HG02798 (cell line): ENCODE results near the gene P2RY1.

Source experiments
- ATAC-seq: cut with Tn5 transposase; IDR thresholded peaks from one replicate; pipeline ENCODE4 v1.9.1; 2021; ENCODE audit warnings: mild to moderate bottlenecking; ENCODE audit not compliant: unreplicated experiment, poor library complexity

The P2RY1 gene, protein sequence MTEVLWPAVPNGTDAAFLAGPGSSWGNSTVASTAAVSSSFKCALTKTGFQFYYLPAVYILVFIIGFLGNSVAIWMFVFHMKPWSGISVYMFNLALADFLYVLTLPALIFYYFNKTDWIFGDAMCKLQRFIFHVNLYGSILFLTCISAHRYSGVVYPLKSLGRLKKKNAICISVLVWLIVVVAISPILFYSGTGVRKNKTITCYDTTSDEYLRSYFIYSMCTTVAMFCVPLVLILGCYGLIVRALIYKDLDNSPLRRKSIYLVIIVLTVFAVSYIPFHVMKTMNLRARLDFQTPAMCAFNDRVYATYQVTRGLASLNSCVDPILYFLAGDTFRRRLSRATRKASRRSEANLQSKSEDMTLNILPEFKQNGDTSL

DNA sequence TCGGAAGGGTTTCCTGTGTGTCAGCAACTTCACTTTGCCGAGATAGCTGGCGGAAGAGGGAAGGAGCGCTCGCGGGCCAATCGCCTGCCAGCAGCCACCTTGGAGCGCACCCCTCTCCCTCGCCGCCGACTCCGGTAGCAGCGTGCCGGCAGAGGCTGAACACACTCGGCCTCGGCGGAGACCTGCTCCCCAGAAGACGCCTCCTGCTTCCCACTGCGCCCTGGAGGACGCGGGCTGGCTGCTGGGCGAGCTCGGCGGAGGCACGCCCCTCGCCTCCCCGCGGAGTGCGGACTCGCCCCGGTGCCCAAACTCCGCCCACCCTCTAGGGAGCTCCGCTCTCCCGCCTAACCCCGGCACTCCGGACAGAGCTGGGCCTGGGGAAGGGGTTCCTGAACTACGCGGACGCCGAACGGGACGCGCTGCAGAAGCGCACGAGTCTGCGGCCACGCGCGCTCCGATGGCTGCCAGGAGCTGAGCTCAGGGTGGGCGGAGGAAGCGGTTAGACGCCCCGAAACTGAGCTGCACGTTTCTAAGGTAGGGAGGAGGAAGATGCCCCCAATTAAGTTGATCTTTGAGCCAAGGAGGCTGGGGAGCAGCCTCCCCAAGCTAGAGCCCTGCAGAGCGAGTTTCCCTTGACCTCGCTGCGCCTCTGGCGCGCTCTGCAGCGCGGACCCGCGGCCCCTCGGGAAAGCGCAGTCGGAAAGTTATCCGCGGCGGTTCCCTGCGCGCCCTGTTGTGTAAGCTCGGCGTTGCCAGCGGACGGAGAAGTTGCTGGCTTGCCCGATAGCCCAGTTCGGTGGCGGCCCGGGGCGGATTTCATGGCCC lies at the start of gene P2RY1:
TSS of gene P2RY1 (plus strand) at position 356 of the 825 bp plus-strand sequence. CDS start 652 bp downstream, outside the sequence.
- ATAC-seq, result peak; percentile 77

DNA sequence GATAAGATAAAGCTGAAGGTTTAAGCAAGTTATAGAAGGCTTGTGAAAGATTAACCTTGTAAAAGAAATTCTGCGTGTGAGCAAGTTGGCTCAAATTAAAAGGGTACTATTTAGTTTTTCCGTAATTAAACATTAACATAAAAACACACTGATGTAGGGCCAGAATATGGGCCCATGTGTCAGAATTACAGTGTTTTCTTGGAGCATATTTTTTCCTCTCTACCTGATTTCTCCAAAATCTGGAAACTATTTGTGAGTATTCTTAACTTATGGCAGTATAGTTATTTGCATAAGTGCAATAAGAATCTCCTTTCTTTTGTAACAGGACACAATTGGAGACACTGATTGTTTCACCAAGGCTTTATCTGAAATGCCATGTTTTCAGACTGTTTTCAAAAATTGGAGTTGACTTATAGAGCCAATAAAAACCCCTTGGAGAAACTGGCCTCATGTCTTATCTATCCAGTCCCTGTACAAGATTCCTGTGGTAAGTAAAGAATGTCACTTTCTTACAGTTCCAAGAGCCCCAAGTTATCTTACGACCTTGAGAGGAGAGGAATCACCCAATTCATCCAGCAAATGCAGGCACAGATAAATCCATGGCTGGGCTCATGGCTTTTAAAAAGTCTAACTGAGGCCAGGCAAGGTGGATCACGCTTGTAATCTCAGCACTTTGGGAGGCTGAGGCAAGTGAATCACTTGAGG lies 47.8 kb upstream of the P2RY1 start:
- no peak for ATAC-seq

DNA sequence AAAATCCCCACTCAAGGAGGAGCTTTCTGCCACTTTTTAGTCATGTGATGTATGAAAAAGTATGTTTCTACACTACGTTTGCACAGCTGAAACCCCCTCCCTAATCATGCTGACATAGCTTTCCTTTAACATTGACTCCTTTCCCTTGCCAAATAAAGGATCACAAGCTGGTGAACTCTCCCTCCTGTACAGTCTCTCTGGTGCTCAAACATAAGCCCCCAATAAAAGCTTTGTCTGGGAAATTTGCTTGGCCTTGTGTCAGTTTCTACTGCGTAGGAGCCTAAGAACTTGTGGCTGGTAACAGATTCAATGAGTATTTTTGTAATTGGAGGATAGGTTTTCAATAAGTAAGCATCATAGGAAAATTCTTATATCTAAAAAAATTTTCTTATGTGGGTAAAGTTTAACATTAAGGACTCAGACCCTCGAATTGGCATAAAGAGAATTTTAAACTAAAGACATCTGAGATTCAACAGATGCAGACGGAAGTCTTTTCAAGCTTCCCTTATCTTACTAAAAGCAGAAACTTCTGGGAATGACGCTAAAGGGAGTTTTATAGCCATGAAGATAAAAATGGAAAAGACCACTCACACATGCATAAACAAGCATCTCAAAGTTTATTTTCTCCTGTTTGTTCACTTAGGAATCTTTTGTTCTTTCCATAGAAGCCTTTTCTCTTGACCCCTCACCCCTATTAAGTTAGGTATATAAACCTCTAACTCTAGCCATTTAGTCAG lies 44.1 kb upstream of the P2RY1 start:
- no peak for ATAC-seq

DNA sequence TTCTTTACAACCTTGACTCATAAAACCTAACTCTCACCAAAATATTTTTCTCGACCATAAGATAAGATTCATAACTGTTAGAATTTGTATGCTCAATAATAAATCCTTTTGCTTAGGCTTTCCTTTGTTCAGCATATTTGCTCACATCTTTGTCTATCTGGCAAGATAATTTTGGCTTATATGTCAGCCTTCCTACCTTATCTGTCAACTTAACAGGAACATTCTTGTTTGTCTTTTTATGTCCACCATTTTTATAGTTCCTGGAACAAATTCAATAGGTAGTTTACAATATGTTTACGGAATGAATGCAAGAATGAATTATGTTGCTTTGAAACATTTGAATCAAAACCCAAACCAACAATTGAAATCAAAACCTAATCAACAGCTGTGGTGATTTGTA lies 41.0 kb upstream of the P2RY1 start:
- no peak for ATAC-seq

DNA sequence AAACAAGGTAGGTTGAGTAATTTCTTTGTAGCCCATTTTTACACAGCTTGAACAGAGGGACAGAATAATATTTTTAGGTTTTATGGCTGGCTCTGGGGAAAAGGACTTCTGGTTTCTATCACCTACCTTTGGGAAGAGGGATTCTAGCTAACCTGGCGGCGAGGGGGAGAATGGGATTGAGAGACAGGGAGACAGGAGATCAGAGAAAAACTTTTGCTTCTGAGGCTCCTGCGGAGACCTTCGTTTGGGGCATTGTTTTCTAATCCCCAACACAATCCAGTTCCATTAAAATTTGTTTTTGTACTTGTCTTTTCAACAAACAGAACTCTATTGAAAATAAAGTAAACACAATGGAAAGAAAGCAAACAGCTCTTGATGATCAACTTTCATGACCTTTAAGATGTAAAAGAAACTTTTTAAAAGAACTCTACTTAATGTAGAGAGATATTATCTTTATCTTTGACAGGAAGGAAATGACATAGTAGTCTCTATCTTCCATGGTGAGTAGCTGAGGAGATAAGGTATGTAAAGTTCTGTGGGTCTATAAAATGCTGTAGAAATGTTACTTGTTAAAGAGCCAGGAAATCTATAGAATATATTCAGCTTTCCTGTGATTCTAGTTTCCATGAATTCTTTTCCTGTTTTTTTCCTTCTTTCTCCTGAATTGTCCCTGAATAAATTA lies 37.0 kb upstream of the P2RY1 start:
- no peak for ATAC-seq

DNA sequence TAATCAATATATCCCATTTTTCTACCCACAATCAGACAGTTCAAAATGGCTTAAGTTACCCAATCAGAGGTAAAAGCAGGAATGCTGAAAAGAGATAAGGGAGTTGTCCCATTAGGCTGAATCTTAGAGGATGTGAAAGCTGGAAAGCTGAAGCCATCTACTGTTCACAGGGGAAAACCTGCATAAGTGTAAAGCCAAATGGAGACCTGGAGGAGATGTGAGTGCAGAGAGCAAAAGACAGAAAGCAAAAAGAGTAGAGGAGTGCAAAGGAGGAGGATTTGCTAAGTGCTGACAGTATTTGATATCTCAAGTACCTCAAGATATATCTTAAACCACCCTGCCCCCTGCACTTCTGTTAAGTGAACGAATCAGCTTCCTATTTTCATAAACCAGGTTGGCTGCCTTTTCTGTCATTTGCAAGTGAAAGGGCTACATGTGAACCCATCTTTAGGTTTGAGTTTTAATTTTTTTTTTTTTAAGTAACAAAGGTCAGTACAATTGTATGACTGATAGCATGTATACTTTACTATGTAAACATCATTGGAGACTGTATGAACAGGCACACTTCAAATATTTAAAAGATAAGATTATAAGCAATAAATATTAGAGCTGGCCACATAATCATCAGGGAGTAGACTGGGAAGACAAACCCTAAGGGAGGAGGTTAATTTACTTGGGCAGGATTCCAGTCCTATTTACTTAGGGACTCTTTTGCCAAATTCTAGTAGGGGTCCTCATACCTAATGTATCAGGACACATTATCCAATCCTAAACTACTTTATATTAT lies 22.8 kb upstream of the P2RY1 start:
- no peak for ATAC-seq

DNA sequence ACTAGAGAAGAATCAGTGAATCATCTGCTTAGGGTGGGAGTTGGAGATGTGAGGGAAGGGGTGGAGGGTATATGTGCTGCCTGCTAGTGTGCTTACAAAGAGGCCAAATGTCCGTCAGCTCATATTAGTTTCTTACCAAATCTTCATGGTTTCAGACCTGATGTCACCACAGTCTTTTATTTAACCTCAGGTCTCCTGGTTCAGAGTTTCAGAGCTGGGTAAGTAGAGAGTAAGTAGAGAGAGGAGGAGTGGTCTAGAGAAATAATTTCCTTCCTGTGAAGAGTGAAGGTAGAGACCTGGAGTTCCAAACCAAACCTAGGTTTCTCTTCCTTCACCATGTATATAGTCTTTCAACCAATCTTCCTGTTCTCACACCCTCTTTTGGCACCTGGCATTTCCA lies 17.5 kb upstream of the P2RY1 start:
- ATAC-seq, result peak; percentile 60

DNA sequence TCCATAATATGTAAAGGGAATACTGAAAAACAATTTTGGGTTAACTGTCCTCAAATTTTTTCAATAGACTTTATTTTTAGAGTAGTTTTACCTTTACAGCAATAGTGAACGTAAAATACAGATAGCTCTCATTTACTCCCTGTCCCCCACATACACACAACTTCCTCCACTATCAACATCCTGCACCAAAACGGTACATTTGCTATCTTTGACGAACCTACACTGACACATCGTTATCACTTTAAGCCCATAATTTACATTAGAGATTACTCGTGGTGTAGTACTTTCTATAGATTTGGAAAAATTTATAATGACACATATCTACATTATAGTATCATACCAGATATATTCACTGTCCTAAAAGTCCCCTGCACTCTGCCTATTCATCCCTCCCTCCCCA lies 16.9 kb upstream of the P2RY1 start:
- no peak for ATAC-seq

DNA sequence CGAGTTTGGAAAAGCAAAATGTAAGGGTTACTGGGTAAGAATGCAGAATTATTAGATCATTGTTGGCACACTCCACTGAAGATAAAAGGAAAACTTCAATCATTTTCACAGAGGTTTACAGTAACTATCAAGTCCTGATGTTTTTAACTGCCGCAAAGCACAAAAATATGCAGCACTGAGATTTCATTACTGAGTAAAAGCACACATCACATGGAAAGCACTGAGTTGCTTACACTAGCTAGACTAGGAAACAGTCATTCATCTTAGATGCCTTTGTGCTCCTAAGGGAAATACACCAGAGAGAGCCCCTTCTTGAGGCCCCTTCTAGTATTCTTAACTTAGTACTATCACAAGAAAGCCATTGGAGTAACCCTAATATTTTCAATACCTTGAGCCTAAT lies 11.8 kb upstream of the P2RY1 start:
- no peak for ATAC-seq

DNA sequence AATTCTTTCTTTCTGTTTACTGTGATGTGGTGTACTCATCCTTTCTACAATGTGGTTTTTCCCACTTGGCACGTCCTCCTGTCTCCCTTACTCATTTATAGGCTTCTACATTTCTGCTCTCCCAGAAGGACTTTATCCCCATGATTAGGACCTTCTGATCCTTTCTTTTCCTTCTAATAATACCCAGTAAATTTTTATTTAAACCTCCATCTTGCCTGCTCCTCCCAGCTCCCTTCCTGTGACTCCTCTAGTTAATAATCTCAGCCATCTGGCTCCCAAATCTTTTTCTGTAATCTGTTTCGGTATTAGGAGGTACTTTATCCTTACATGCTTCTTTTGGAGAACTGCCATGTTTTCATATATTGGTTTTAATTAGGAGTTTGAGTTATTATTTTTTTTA lies 11.2 kb upstream of the P2RY1 start:
- ATAC-seq, result no peak

DNA sequence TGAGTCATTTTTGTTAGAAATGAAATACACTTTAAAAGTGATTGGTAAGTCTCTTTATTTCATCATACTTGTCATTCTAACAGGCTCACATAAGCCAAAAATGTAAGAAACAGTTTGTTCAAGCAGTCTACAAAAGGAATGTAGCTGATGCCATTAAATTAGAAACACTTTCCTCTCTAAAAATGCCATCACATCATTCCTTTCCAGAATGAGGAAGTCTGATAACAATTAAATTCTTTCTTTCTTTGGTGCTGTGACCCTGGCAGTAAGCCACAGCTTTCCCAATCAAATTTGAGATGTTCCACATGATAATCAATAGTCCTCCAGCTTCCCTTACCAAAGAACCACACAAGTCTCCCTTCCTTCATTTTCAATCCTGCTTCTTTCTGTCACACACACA lies 9.4 kb upstream of the P2RY1 start:
- ATAC-seq, result no peak

DNA sequence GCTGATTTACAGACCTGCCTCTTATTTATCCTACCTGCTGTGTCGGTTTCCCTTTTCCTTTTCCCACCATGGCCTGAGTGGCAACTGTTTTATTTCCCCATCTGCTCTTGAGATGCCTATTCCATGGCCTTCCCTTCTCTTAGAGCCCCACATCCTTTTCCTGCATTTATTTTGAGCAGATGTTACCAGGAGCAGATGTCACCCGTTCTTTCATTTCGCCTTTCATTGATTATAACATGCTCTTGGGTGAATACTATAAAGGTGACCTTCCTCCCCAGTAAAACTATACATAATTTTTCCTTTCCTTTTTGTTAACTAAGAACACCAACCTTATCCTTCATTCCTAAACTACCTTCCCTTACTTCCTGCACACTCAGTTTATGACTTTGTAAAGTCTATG lies 8.5 kb upstream of the P2RY1 start:
- ATAC-seq, result no peak

DNA sequence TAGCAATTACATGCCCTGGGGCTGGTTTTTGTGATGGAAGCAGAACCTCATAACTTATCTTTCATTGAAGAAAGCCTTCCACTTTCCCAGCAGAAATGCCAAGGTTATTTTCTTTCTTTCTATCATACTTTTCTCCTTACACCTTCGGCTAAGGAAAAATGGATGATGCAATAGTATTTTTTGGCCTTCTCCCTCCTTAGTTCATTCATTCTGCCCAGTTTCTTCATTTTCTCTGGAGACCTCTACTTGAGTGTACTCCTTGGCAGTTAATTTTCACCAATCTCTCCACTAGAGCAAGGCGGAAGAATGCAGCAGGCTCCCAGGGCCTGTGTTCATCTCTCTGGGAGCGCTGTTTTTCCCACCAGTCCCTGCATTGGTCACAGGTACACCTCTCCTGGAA lies 7.6 kb upstream of the P2RY1 start:
- no peak for ATAC-seq

DNA sequence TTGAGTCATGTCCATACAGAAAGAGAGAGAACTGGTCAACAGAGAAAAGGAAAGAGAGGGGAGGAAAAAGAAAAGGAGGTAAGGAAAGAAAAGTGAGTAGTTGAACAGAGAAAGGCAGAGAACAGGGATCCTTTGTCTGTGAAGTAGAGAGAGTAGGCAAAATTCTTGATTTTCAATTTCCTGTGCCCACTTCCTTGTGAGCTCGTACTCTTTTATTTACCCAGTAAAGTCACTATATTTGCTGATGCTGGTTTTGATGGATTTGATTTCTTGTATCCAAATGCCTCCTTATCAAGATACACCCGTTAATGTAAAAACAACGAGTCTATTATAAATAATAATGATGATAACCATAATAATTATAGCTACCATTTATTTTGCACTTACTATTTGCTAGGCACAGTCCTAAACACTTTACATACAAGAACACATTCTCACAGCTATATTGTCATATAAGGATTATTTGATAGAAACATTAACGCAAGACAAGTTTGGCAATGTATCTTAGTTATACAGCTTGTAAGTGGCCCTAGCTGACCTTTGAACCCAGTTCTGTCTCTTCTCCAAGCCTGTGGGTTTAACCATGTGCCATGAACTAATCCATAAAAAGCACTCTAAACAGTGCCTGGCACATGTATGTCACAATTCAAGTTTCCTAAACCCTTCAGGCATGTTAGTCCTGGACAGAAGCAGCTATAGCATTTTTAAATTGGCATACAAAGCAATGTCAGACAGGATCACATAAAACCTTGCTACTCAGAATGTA lies 6.7 kb upstream of the P2RY1 start:
- no peak for ATAC-seq

DNA sequence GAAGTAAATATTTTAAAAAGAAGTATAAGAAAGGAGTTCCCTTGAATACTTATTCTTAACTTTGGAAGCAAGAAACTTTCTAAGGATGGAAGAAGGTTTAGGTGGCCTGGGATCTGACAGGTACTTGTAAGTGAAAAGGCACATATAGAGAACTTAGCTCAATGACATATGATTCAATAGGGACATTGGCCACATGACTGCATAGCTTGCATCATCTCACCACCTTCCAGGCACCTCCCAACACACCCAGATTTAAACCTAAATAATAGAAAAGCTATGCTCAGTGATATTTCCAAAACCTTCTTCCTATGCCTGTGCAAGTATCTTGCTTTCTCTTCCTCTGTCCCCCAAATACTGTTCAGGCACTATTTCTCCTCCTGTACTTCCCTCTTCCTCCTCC lies 4.7 kb upstream of the P2RY1 start:
- no peak for ATAC-seq

DNA sequence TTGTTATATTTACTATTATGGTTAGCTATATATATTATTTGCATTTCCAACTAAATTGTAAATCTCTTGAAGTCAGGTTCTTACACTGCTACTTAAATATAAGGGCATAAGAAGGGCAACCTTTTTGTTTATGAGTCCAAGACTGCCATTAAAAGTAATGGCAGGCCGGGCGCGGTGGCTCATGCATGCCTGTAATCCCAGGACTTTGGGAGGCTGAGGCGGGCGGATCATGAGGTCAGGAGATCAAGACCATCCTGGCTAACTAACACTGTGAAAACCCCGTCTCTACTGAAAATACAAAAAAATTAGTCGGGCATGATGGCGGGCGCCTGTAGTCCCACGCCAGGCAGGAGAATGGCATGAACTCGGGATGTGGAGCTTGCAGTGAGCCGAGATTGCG lies 2.9 kb upstream of the P2RY1 start:
- no peak for ATAC-seq

DNA sequence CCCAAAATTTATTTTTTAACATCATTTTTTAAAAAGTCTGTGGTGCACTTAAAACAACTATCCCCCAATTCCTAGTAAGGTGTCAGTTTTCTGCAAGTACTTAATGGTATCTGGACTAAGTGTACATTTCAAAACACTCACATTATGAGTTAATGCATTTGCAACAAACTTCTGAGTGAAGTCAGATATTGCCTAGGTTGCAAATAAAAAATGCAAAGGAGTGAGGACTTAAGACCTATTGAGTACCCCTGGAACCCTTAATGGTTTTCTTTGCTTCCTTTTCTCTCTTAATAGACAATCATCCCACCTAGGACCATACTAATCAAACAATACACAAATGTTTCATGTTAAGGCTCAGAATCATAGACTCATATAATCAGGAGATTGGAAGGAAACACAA lies 1.8 kb upstream of the P2RY1 start:
- ATAC-seq, result no peak

DNA sequence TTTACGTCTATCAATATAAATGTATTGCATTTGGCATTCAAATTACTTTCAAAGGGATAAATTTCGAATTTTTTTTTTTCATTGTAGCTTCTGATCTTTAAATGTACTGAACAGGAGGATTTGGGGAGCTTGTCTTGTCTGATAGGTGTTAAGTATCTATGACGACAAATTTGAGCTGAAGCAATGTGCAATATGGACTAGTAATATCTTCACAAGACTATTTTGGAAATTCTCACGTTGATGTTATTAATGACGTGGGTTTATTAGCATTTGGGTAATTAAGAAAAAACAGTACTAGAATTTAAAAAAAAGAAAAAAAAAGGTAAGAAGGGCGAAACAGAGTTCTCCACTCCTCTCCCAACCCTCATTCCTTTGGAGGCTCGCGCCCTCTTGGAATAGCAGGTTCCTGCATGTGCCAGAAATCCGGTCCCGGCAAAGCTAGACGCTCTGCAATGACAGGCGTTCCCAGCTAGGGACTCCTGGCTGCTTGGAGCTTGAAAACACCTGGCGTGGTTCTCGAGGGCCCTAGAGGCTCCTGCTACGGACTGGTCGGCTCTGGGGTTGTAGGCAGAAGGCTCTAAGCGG lies 648 bp upstream of the P2RY1 start:
- ATAC-seq, result no peak
